Uterus (tissue), 2 donors: ENCODE results near the gene ESRRA.

Source experiments
- POLR2A ChIP-seq, 2 donors: fragments of 450-650 bp; IDR thresholded peaks; one replicate each; pipeline ENCODE4 v1.6.1; 2016; ENCODE audit warnings: antibody characterized with exemption in 2 of 2, mild to moderate bottlenecking in 1 of 2, moderate library complexity in 1 of 2
- TF ChIP-seq, protein P1 (sequence below), 4 experiments: fragments of 200-600 bp in 2 of 4; fragments of 450-650 bp in 2 of 4; sonication (generic) in 2 of 4; IDR thresholded peaks; one replicate each; pipeline ENCODE4 v1.5.1; 2016 to 2019; ENCODE audit warnings: antibody characterized with exemption in 4 of 4, mild to moderate bottlenecking in 2 of 4, moderate library complexity in 1 of 4

DNA sequence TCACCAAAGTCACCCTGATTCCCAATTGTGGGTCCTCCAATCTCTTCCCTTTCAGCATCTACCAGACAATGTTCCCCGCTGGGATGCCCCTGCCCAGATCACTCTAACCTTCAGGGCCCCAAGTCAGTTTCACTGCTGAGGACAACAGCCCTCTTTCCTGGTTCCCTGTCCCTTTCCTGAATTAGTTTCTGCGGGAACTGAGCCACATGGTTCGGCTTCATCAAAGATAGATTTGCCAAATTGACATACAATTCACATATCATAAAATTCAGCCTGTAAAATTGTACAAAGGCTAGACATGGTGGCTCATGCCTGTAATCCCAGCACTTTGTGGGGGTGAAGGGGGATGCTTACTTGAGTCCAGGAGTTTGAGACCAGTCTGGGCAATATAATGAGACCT is 22.7 kb downstream of the ESRRA start:
- TF ChIP-seq, protein P1, sequence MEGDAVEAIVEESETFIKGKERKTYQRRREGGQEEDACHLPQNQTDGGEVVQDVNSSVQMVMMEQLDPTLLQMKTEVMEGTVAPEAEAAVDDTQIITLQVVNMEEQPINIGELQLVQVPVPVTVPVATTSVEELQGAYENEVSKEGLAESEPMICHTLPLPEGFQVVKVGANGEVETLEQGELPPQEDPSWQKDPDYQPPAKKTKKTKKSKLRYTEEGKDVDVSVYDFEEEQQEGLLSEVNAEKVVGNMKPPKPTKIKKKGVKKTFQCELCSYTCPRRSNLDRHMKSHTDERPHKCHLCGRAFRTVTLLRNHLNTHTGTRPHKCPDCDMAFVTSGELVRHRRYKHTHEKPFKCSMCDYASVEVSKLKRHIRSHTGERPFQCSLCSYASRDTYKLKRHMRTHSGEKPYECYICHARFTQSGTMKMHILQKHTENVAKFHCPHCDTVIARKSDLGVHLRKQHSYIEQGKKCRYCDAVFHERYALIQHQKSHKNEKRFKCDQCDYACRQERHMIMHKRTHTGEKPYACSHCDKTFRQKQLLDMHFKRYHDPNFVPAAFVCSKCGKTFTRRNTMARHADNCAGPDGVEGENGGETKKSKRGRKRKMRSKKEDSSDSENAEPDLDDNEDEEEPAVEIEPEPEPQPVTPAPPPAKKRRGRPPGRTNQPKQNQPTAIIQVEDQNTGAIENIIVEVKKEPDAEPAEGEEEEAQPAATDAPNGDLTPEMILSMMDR (IDR thresholded peaks at IDR 0.05) = no peak
- no peak for TF ChIP-seq POLR2A (IDR thresholded peaks at IDR 0.05)
